Ovary (tissue), 3 donors: ENCODE measurements around the gene DAPK3.

Experiments used
- CTCF ChIP-seq, 3 donors: fragments of 450-650 bp in 2 of 3; fragments of 200-600 bp in 1 of 3; IDR thresholded peaks; one replicate each; pipeline versions ENCODE4 v1.5.1 to v1.8.0; 2016 to 2022; ENCODE audit warnings: antibody characterized with exemption in 3 of 3, mild to moderate bottlenecking in 1 of 3
- POLR2A ChIP-seq: fragments of 450-650 bp; IDR thresholded peaks from one replicate; pipeline ENCODE4 v1.6.1; 2017; ENCODE audit warnings: antibody characterized with exemption, mild to moderate bottlenecking, moderate library complexity
- donor health status: DM: no; HTN: no; CAD: no.

- TF ChIP-seq CTCF (IDR thresholded peaks at IDR 0.05) (no peak), POLR2A (no peak)
Observed at GRCh38 chr19:3954107-3954506, 16.8 kb downstream of the DAPK3 start.
